GM12892 (cell line): ENCODE data around the gene PPP2R5B.
A peak's percentile ranks its signal among the peaks of the same experiment; 100 is the strongest.

Experiments used
- DNase-seq: peaks from one replicate; pipeline ENCODE4 v3.0.0; 2011; ENCODE audit not compliant: insufficient read length
- FAIRE-seq: peaks from 2 replicates; lab custom pipeline; 2011; peaks lifted over from hg19 to GRCh38; lab: Jason Lieb, UNC
- POLR2A ChIP-seq: IDR thresholded peaks from 2 replicates; pipeline ENCODE4 v1.6.1; 2011; ENCODE audit warnings: low read depth, low read length, control low read depth
- POLR2AphosphoS5 ChIP-seq: IDR thresholded peaks from 2 replicates; pipeline ENCODE4 v1.6.1; 2011; ENCODE audit warnings: low read depth, low read length, control low read depth
- TAF1 ChIP-seq: IDR thresholded peaks from 2 replicates; pipeline ENCODE4 v1.6.1; 2011; ENCODE audit warnings: low read depth, mild to moderate bottlenecking, control low read depth, low read length, borderline replicate concordance

The PPP2R5B gene

DNA sequence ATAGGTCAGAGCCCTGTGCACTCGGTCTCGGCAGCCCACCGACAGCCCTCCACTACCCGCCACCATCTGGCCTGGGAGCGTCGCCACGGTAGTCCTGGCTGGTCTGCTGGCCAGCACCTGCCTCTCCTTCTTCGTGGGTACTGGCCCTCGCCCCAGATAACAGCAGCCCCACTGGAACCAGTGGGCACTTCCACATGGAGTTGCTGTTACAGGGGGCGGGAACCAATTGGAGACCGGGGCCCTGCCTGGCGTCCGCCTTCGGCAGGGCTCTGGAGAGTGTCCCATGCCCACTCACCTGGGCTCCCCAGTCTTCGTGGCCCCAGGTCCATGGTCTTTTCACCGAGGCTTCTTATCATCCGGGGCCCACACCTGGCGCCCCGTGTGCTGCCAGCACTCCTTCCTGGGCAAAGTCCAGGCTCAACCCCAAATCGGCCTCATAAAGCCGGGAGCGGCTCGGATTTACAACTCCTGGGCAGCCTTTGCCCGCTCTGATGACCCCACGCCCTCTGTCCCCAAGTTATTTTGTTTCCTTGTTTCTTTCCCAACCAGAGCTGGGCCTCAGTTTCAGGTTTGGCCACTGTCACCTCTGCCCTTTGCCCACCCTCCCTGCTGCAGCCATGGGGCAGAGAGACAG is 33.2 kb upstream of the PPP2R5B start:
- no peak for FAIRE-seq
- DNase-seq = no peak

DNA sequence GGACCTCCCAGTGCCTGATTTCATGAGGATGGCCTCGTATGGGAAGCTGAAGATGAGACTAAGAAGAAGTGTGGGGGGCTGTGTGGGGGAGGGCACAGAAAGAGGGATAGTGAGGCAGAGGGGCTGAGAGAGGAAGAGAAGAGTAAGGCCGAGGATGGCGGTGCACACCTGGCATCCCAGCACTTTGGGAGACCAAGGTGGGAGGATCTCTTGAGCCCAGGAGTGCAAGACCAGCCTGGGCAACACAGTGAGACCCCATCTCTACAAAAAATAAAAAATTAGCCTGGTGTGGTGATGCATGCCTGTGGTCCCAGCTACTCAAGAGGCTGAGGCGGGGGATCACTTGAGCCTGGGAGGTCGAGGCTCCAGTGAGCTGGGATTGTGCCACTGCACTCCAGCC is 32.6 kb upstream of the PPP2R5B start:
- no peak for DNase-seq
- FAIRE-seq = no peak
- no peak for TF ChIP-seq POLR2AphosphoS5
- TF ChIP-seq POLR2A = no peak
- no peak for TF ChIP-seq TAF1

More for the DNA sequence above, 33.2 kb upstream of the PPP2R5B start:
- TF ChIP-seq POLR2AphosphoS5 = no peak
- TF ChIP-seq TAF1 = no peak
- TF ChIP-seq POLR2A = no peak

DNA sequence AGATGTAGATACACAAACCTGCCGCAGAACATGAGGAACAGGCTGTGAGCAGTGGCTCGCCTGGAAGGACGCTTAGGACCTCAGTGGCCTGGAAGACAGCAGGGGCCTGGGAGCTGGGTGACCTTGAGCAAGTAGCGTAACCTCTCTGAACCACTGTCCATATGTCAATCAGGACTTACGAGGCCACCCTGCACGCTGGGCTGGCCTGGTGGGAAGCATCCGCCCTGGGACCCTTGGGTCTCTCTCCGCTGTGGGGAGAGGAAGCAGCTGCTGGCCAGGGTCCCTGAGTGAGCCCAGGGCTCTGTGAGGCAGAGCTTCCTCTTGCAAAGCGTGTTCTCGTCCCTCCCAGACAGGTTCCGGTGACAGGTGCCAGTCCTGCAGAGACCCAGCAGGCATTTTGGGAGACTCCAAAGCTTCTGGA is 32.1 kb upstream of the PPP2R5B start:
- DNase-seq = no peak
- TF ChIP-seq TAF1 (no peak), POLR2AphosphoS5 (no peak), POLR2A (no peak)
- no peak for FAIRE-seq

DNA sequence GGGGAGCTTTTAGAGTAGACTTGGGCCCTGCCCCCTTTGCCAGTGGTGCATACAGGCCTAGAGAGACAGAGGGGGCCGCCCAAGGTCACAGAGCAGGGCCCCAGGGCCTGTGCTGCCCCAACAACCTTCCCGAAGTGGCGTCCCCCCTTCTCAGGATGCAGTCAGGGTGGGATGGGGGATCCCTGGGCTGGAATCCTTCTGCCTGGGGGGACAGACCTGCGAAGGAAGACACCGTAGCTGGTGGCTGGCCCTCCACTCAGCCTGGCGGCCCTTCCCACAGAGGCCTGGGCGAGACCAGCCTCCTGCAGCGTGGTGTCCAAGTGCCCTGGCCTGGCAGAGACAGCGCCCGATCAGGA is 31.7 kb upstream of the PPP2R5B start:
- TF ChIP-seq POLR2A = no peak
- TF ChIP-seq POLR2AphosphoS5 = no peak
- no peak for TF ChIP-seq TAF1
- FAIRE-seq = no peak
- DNase-seq = no peak

DNA sequence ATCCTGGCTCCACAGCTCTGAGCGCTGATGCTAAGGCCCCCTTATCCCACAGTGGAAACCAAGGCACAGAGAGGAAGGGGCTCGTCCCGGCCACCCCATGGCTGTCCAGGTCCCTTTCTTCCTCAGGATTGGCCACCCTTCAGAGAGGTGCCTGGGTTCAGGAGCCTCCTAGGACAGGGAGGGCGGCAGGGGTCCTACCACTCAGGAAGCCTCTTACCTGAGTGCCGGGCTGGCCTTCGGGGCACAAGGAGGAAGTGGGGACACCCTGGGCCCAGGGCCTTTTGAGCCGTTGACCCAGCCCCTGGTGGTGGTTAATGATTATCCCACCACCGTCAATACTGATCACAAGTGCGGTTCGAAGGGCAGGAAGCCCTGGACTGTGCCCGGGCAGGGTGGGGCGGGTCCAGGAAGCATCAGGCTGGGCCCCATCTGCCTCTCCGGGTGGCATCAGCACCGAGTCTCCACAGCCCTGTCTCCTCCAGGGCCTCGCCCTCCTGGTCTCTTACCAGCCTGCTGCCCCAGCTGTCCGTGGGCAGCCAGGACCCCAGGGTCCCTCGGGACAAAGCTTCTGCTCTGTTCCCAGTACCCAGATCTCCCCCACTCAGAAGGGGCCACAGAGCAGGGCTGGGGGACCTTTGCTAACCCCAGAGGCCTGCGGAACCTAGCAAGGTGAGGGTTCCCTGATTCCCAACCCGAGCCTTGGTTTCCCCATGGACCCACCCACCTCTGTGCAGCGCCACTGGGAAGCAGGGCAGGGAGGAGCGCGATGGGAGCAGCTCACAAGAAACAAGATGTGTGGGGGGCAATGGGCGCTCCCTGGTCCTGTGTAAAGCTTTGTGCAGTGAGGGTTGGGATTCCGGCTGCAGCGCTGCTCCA is 31.1 kb upstream of the PPP2R5B start:
- FAIRE-seq (peak; percentile 74), DNase-seq (no peak)
- no peak for TF ChIP-seq POLR2AphosphoS5
- TF ChIP-seq TAF1 = no peak
- TF ChIP-seq POLR2A = no peak

DNA sequence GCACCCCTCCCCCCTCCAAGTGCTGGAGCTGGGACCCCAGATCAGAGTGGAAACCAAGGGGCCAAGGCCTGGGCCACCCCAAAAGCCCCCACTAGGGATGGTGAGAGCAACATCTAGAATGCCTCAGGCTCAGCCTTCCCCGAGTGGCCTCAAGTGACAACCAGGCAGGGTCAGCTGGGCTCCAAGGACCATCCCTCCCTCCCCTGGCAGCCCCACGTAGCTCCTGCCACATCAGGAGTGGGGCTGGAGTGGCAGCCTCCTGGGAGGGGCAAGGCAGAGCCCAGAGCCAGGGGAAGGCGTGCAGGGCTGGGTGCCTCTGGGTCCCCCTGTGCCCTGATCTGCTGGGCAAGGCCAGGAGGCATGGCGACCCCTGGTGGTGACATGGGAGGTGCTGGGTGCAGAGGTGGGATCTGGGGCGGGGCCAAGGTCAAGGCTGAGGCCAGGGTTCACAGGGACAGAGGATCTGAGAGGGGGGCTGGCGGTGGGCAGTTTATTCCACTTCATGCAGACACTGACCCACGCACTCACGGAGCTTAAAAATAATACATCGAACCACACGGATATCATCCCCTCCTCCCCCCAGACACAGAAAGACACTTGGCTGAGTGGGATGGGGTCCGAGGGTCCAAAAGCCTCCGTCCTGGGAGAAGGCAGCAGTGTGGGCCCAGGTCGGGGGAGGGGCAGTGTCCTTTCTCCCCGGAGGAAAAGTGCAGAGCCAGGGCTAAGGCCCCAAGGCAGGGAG is 30.2 kb upstream of the PPP2R5B start:
- TF ChIP-seq POLR2A (no peak), TAF1 (no peak), POLR2AphosphoS5 (no peak)
- peak; percentile 99 for DNase-seq
- FAIRE-seq = peak; percentile 100

DNA sequence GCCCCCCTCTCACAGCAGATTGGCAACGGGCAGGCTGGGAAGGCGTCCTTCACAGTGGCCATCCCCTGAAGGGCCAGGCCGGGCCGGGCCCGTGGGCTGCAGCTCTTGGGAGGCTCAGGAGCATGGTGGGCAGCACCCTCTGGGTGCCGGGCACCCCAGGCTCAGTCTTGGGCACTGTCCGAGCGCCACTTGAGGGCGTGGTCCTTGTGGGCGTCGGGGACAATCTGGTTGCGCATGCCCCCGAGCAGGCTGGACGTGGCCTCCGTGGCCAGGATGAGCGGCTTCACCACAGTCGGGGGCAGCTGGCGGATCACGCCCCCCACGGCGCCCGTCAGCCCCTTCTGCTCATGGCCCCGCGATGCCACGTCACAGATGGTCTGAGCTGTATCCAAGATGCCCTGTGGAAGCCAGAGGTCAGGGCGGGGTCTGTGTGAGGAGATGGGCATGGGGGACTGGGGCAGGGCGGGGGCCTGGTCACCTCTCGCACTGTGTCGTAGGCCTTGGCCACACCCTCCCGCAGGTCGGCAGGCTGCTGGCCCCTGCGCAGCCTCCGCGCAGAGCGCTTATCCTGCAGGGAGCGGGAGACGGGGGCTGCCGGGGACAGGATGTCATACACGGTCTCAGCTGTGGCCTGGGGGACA is 29.6 kb upstream of the PPP2R5B start:
- FAIRE-seq (no peak), DNase-seq (no peak)
- TF ChIP-seq POLR2AphosphoS5 (no peak), POLR2A (no peak), TAF1 (no peak)

DNA sequence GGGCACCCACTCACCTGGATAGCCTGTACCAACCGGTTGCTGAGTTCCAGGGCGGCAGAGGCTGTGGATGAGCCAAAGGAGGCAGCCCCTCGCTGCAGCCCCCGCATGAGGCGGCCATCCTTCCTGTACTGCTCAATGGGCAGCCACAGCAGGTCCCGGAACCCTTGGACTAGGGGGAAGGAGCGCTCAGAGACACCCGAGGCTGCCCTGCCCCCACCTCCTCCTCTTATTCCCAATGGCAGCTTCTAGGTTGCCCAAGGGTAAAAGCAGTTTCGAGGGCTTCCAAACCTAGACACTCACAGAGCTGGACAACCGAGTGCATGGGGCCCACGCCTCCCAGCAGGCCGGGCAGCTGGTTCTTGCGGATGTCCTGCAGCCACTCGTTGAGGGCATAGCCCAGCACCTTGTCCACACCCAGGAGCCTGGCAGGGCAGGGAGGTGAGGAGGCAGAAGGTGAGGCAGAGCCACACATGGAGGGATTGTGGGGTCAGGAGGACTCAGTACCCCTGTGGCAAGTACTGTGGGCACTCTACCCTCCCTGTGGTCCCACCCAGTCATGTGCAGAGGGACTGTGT is 28.0 kb upstream of the PPP2R5B start:
- DNase-seq = no peak
- TF ChIP-seq TAF1 = no peak
- no peak for TF ChIP-seq POLR2A
- TF ChIP-seq POLR2AphosphoS5 = no peak
- no peak for FAIRE-seq

DNA sequence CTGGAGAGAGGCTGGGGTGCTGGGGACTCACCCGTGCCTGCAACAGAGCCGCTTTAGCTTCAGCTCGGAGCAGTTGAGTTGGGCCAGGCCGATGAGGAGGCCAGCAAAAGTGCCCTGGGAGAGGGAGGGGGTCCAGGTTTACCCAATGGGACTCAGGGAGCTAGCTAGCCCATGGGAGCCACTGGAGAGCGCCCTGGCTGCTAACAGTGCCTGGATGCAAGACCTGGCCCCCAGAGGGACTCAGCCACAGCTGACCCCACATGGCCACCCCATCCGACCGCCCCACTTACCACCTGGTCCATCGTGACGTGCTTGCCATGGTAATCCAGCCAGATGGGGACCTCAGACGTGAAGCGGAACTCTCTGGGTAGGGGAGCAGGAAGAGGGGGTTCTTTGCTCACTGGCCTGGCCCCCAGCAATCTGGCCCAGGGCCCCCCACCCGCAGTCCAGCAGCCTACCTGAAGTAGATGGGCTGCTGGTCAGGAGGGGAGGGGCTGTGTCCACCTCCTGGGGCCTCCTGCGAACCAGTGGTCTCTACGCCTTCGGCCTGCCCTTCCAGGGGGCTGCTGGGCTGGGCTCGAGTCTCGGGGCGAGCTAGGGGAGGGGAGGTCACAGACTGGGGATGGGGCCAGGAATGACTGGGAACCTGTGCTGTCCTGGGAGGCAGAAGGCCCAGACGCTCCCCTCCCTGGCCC is 27.0 kb upstream of the PPP2R5B start:
- FAIRE-seq = no peak
- DNase-seq = no peak
- no peak for TF ChIP-seq POLR2AphosphoS5

DNA sequence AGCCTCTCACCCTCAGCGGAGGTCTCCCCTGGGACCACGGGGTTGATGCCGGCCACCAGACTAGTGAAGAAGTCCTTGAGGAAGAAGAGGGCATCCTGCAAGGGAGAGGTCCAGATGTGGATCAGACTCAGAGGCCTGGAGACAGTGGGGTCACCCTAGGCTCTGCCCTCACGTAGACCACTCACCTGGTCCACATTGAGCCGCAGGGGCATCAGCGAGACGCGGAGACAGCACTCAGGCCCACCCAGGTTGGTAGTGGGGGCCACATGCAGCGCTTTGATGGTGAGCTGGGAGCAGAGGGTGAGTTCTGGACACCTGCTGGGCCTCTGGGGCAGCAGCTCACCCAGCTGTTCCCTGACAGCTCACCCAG is 26.4 kb upstream of the PPP2R5B start:
- no peak for TF ChIP-seq POLR2AphosphoS5
- no peak for TF ChIP-seq POLR2A
- no peak for TF ChIP-seq TAF1
- FAIRE-seq = no peak
- DNase-seq = no peak
